ENCODE data around the gene CCND2.

CCND2 gene

DNA sequence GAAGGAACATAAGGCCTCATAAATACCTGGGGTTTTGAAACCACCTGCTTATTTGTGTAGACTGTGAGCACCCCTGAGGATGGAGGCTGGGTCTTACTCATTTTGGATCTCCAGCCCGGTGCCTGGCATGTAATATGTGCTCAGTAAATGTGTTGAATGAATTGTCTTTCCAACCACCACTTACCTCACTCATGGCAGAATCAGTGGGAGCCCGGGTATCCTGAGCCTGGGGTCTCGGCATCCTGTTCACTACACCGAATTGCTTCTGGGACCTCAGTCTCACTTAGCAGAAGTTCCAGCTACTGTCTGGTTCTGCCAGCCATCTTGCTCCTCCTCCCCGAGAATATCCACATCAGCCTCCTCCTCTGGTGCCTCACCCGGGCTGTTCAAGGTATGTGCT is 43.0 kb upstream of the CCND2 start:
- no peak overlapping the region for H3K4me3 Mint-ChIP-seq
- H3K4me1 Mint-ChIP-seq: peaks cover 10% of the 10 kb centered on the region
- TF ChIP-seq, protein P1, sequence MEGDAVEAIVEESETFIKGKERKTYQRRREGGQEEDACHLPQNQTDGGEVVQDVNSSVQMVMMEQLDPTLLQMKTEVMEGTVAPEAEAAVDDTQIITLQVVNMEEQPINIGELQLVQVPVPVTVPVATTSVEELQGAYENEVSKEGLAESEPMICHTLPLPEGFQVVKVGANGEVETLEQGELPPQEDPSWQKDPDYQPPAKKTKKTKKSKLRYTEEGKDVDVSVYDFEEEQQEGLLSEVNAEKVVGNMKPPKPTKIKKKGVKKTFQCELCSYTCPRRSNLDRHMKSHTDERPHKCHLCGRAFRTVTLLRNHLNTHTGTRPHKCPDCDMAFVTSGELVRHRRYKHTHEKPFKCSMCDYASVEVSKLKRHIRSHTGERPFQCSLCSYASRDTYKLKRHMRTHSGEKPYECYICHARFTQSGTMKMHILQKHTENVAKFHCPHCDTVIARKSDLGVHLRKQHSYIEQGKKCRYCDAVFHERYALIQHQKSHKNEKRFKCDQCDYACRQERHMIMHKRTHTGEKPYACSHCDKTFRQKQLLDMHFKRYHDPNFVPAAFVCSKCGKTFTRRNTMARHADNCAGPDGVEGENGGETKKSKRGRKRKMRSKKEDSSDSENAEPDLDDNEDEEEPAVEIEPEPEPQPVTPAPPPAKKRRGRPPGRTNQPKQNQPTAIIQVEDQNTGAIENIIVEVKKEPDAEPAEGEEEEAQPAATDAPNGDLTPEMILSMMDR (IDR thresholded peaks at IDR 0.05; ENCODE audit: unreplicated experiment in 3 of 3): no peak
- H3K9me3 Mint-ChIP-seq: peaks cover 9% of the 10 kb centered on the region
- H3K27ac Mint-ChIP-seq: no peak overlapping the region
- H3K36me3 Mint-ChIP-seq (ENCODE audit: low read depth): no peaks in the 10 kb centered on the region
- H3K27me3 Mint-ChIP-seq (ENCODE audit: low read depth): peaks cover 25% of the 10 kb centered on the region

DNA sequence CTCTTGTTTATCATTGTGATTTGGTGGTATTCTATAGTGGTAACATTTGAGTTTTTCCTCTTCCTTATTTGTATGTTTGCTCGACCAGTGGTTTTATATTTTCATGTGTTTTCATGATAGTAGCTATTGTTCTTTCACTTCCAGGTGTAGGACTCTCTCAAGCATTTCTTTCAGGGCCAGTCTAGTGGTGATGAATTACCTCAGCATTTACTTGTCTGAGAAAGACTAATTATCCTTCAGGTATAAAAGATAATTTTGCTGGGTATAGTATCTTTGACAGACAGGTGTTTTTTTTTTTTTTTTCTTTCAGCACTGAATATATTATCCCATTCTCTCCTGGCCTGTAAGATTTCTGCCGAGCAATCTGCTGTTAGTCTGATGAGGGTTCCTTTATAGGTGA is 35.0 kb upstream of the CCND2 start:
- Mint-ChIP-seq H3K27me3 (ENCODE audit: low read depth) (peaks cover 3% of the 10 kb centered on the region), H3K4me1 (peaks cover 6% of the 10 kb centered on the region), H3K4me3 (no peak overlapping the region), H3K9me3 (peaks cover 41% of the 10 kb centered on the region), H3K27ac (no peak overlapping the region), H3K36me3 (ENCODE audit: low read depth) (peaks cover 10% of the 10 kb centered on the region)
- TF ChIP-seq, protein P1 (IDR thresholded peaks at IDR 0.05; ENCODE audit: unreplicated experiment in 3 of 3): no peak

DNA sequence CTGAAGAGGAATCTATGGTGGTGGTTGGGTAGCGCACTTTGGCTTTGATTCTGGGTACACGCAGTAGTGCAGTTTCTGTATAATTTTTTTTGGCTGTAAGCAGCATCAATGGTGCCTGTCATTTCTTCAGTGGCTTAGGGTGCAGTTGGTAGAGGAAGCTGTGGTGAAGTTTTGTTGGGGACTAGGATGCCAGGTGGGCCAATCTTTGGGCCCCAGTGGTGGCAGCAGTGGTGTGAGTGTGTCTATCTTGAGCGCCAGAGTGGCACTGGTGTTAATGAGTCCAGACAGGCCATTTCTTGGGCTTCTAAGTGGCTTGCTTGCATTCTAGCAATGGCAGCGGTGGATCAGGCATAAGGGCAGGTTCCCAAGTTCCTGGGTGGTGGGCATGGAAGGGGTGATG is 33.8 kb upstream of the CCND2 start:
- H3K27ac Mint-ChIP-seq: no peak overlapping the region
- H3K4me3 Mint-ChIP-seq: no peak overlapping the region
- TF ChIP-seq, protein P1 (IDR thresholded peaks at IDR 0.05; ENCODE audit: unreplicated experiment in 3 of 3): no peak
- peaks cover 41% of the 10 kb centered on the region for H3K9me3 Mint-ChIP-seq
- H3K36me3 Mint-ChIP-seq (ENCODE audit: low read depth): peaks cover 10% of the 10 kb centered on the region
- H3K27me3 Mint-ChIP-seq (ENCODE audit: low read depth): no peaks in the 10 kb centered on the region
- H3K4me1 Mint-ChIP-seq: peaks cover 15% of the 10 kb centered on the region

DNA sequence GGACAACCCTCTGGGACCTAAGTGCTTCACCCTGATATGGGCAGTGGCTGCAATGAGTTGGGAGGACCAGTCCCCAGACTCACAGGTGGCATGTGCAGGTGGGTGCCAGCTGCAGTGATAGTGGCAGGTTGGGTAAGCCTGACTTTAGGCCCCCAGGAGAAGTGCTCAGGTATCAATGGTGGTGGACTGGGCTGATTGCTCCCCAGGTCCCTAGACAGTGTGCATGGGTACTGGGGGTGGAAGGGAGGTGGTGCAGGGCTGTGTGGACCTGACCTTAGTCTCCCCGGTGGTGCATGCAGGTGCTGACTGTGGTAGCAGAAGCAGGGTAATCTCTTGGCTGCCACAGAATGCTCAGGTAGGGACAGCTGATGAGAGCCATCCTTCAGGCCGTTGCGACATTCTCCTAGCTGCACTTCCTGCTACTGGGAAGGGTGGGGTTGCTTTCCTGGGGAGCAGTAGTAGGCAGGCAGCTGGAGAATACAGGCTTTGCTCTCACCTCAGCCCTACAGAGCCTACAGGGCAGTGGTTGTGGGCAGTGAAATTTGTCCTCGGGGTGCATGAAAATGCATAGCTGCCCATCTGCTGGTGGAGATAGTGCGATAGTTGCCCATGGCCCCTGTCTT is 33.3 kb upstream of the CCND2 start:
- peaks cover 37% of the 10 kb centered on the region for H3K9me3 Mint-ChIP-seq
- no peak overlapping the region for H3K4me3 Mint-ChIP-seq
- H3K27me3 Mint-ChIP-seq (ENCODE audit: low read depth): no peaks in the 10 kb centered on the region

DNA sequence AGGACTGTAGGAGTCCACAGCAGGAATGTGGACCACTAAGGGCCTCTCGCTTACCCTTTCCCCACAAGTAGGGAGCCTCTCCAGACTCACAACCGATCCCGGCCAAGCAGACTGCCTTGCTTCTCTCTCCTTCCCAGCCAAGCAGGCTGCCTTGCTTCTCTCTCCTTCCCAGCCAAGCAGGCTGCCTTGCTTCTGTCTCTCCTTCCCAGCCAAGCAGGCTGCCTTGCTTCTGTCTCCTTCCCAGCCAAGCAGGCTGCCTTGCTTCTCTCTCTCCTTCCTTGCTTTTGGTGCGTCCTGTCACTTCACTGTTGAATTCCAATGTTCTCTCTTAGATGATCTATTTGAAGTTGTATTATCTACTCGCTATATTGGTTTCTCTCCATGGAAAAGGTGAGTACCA is 32.6 kb upstream of the CCND2 start:
- H3K9me3 Mint-ChIP-seq: peaks cover 33% of the 10 kb centered on the region
- no peak overlapping the region for H3K4me3 Mint-ChIP-seq
- no peaks in the 10 kb centered on the region for H3K27me3 Mint-ChIP-seq (ENCODE audit: low read depth)
- peaks cover 10% of the 10 kb centered on the region for H3K36me3 Mint-ChIP-seq (ENCODE audit: low read depth)
- H3K4me1 Mint-ChIP-seq: peaks cover 27% of the 10 kb centered on the region
- TF ChIP-seq, protein P1 (IDR thresholded peaks at IDR 0.05; ENCODE audit: unreplicated experiment in 3 of 3): no peak
- H3K27ac Mint-ChIP-seq: no peak overlapping the region

More for the DNA sequence above, 33.3 kb upstream of the CCND2 start:
- H3K4me1 Mint-ChIP-seq: peaks cover 20% of the 10 kb centered on the region
- H3K27ac Mint-ChIP-seq: no peak overlapping the region
- TF ChIP-seq, protein P1 (IDR thresholded peaks at IDR 0.05; ENCODE audit: unreplicated experiment in 3 of 3): no peak
- H3K36me3 Mint-ChIP-seq (ENCODE audit: low read depth): peaks cover 10% of the 10 kb centered on the region

DNA sequence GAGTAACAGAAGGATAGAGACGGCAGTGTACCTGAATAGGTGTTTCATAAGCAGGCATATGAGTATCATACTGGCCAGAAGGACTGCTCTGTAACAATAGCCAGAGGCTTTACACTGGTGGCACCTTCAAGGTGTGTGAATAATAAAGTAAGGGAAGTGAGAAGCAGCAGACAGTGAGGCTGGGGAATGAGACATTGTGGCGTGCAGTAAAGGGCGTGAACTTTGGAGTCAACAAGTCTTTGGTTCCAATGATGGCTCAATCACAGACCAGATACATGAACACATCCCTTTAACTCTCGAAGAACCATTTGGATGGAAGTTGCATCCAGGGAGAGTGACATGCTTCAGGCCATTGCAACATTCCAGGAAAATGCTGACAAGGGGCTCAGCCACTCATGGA is 32.0 kb upstream of the CCND2 start:
- Mint-ChIP-seq H3K36me3 (ENCODE audit: low read depth) (peaks cover 10% of the 10 kb centered on the region), H3K9me3 (peaks cover 33% of the 10 kb centered on the region), H3K27me3 (ENCODE audit: low read depth) (peaks cover 3% of the 10 kb centered on the region), H3K4me3 (no peak overlapping the region), H3K27ac (no peak overlapping the region), H3K4me1 (peaks cover 32% of the 10 kb centered on the region)
- TF ChIP-seq, protein P1 (IDR thresholded peaks at IDR 0.05; ENCODE audit: unreplicated experiment in 3 of 3): no peak

Measured in nephron (organoid).